HG02884 (cell line): ENCODE results near the gene EGFL8.
"Not testable (repeated sequence)": the region's sequence is repeated elsewhere in the genome, so short reads cannot be mapped to it uniquely, and the experiment has no call there.

Source experiments
- ATAC-seq: cut with Tn5 transposase; IDR thresholded peaks from one replicate; pipeline ENCODE4 v1.9.1; 2021; ENCODE audit warnings: mild to moderate bottlenecking, moderate library complexity; ENCODE audit not compliant: unreplicated experiment

EGFL8 gene

GRCh38 chr6:32182555-32182981 lies 18.2 kb downstream of the EGFL8 start:
- no peak for ATAC-seq

GRCh38 chr6:32183030-32183429 lies 18.6 kb downstream of the EGFL8 start:
- ATAC-seq: no peak

- ATAC-seq: no peak
These were observed 19.2 kb downstream of the EGFL8 start for GRCh38 chr6:32183483-32184083.

GRCh38 chr6:32184084-32184640 lies 19.8 kb downstream of the EGFL8 start, which contains the start of gene AGER:
TSS of gene AGER (minus strand) at chr6:32184253. CDS start at chr6:32184222, 31 bp downstream.
- no peak for ATAC-seq

GRCh38 chr6:32185681-32186131 lies 21.3 kb downstream of the EGFL8 start:
- ATAC-seq: not testable (repeated sequence)

- not testable (repeated sequence) for ATAC-seq
These were observed 21.9 kb downstream of the EGFL8 start for GRCh38 chr6:32186151-32186840.

GRCh38 chr6:32187009-32187709 lies 22.8 kb downstream of the EGFL8 start:
- ATAC-seq: no peak

- not testable (repeated sequence) for ATAC-seq
These were observed 23.5 kb downstream of the EGFL8 start for GRCh38 chr6:32187725-32188380.

- no peak for ATAC-seq
These were observed 24.1 kb downstream of the EGFL8 start for GRCh38 chr6:32188381-32189068.

- no peak for ATAC-seq
These were observed 24.8 kb downstream of the EGFL8 start for GRCh38 chr6:32189069-32189741.

GRCh38 chr6:32189742-32190053 lies 25.3 kb downstream of the EGFL8 start:
- no peak for ATAC-seq

- peak; percentile 45 for ATAC-seq
These were observed 25.9 kb downstream of the EGFL8 start, which contains the start of gene PBX2 for GRCh38 chr6:32190054-32190851. TSS of gene PBX2 (minus strand) at chr6:32190202. CDS start at chr6:32189915, 287 bp downstream.

- ATAC-seq: no peak
These were observed 26.7 kb downstream of the EGFL8 start for GRCh38 chr6:32190911-32191677.

- no peak for ATAC-seq
These were observed 27.6 kb downstream of the EGFL8 start for GRCh38 chr6:32191696-32192607.

- ATAC-seq: no peak
These were observed 28.2 kb downstream of the EGFL8 start, which contains the start of gene GPSM3 for GRCh38 chr6:32192608-32193039. TSS of gene GPSM3 (minus strand) at chr6:32192643. CDS start at chr6:32192513, 130 bp downstream.

GRCh38 chr6:32193096-32193495 lies 28.7 kb downstream of the EGFL8 start:
- ATAC-seq: not testable (repeated sequence)

- ATAC-seq: no peak
These were observed 30.0 kb downstream of the EGFL8 start for GRCh38 chr6:32194388-32194787.
